ENCODE results near the gene KIAA1549.

GRCh38 chr7:138857728-138858127 is 123.5 kb downstream of the KIAA1549 start:
- no peak for TF ChIP-seq CTCF (IDR thresholded peaks at IDR 0.05)
- no peak for TF ChIP-seq POLR2A (IDR thresholded peaks at IDR 0.05)

All from suprapubic skin (tissue), 3 donors.